Heart left ventricle (tissue), 16 donors: Measurements from ENCODE around the gene TMEM132D. TPM values are rescaled to one million over a fixed set of nuclear protein-coding genes. Genes with fewer than 3 reads are reported as not detected.

Source experiments
- ATAC-seq, 4 donors: fragments of 200-7000 bp; cut with Tn5 transposase; one replicate each; pipeline ENCODE4 v1.9.1; 2020 to 2022; ENCODE audit warnings: moderate library complexity in 4 of 4, mild to moderate bottlenecking in 3 of 4, moderate number of reproducible peaks in 1 of 4
- DNase-seq, 5 donors: peaks; one replicate each; pipeline ENCODE4 v3.0.0-alpha.2; 2020
- H3K27ac ChIP-seq, 12 donors: fragments of 200-600 bp; sonication (generic) in 4 of 12; one replicate each; pipeline versions ENCODE4 v1.5.0 to v1.8.0; 2016 to 2022; ENCODE audit warnings: mild to moderate bottlenecking in 2 of 12
- H3K27me3 ChIP-seq, 9 donors: fragments of 200-600 bp; sonication (generic) in 2 of 9; one replicate each; pipeline versions ENCODE4 v1.5.1 to v1.8.0; 2016 to 2022; ENCODE audit warnings: mild to moderate bottlenecking in 3 of 9
- H3K36me3 ChIP-seq, 9 donors: fragments of 200-600 bp; sonication (generic) in 2 of 9; one replicate each; pipeline versions ENCODE4 v1.5.0 to v1.8.0; 2018 to 2022; ENCODE audit warnings: mild to moderate bottlenecking in 2 of 9
- H3K4me1 ChIP-seq, 12 donors: fragments of 200-600 bp; sonication (generic) in 4 of 12; one replicate each; pipeline versions ENCODE4 v1.5.0 to v1.8.0; 2016 to 2022; ENCODE audit warnings: mild to moderate bottlenecking in 3 of 12
- H3K4me3 ChIP-seq, 12 donors: fragments of 200-600 bp; sonication (generic) in 4 of 12; one replicate each; pipeline versions ENCODE4 v1.5.0 to v1.8.0; 2017 to 2022; ENCODE audit warnings: mild to moderate bottlenecking in 9 of 12, moderate library complexity in 4 of 12
- H3K9me3 ChIP-seq, 12 donors: fragments of 200-600 bp; sonication (generic) in 4 of 12; one replicate each; pipeline versions ENCODE4 v1.5.0 to v1.8.0; 2016 to 2022; ENCODE audit warnings: mild to moderate bottlenecking in 1 of 12
- CTCF ChIP-seq, 12 donors: fragments of 200-600 bp; sonication (generic) in 4 of 12; IDR thresholded peaks; one replicate each; pipeline versions ENCODE4 v1.5.0 to v1.8.0; 2018 to 2022; ENCODE audit warnings: antibody characterized with exemption in 12 of 12, mild to moderate bottlenecking in 5 of 12
- POLR2A ChIP-seq, 2 donors: fragments of 450-650 bp; IDR thresholded peaks; one replicate each; pipeline ENCODE4 v1.6.1; 2017; ENCODE audit warnings: antibody characterized with exemption in 2 of 2, mild to moderate bottlenecking in 2 of 2, moderate library complexity in 2 of 2
- WGBS, 4 donors: extraction: QIAGEN DNeasy Blood & Tissue Kit in 2 of 4; methylation state at CpG; one replicate each; pipeline versions ENCODE4 v1.1.5 to v1.1.7; 2013 to 2018; 5-methylcytosine and 5-hydroxymethylcytosine counted together
- intact Hi-C, 10 donors: fragments of 100-400 bp; cut with DNase I; formaldehyde crosslinking; loops; one replicate each; pipeline versions ENCODE4 v1.11.1 to v1.14.2; 2022
- polyA plus RNA-seq, 2 donors: library from polyadenylated mRNA; stranded (reverse); fragments of 200-250 nt; gene quantifications; one replicate each; pipeline ENCODE4 v1.2.3, GENCODE V29; 2013
- total RNA-seq, 9 donors: library from RNA; depleted of rRNA in 2 of 9; stranded (reverse); fragments of >200 nt in 2 of 9; fragmentation: NEBNext Ultra II Directional in 3 of 9; extraction: Animal tissue kit (Norgen Biotek cat#: 25700) in 3 of 9; gene quantifications; one replicate each; pipeline versions ENCODE4 v1.1.0 to v1.2.4, GENCODE V29; 2016 to 2023
- donor health status: ischemic (EF 13 %, LVEDD 7.1; RV severe dilation, severe dysfunction).
- donor health status: healthy with polysubstance abuse.
- donor health status: DM: no; HTN: yes; CAD: no.
- donor health status: DM: no; HTN: no; CAD: no.
- donor health status: ischemic (EF 25% LVEDD 6.9; RV normal size, moderate dysfunction).
- donor health status: ischemic (EF 25% LVEDD 5.7; RV mildly dilated, moderate dysfunction).
- donor health status: healthy.
- donor health status: DM: yes; HTN: yes; CAD: no.
- donor health status: ischemic (EF 35%, LVEDD 5.7; RV mildly dilated, moderate dysfunction).
- donor health status: nonischemic (EF 11% LVEDD 7.7; RV severe dilation, severe dysfunction).
- donor health status: DM: yes; HTN: yes; CAD: no.
- donor health status: PGD.
- donor health status: ischemic (EF 29% LVEDD 5.4; RV normal size, mild dysfunction).
- donor health status: nonischemic (EF 23%, LVEDD 6.1; RV moderate dilation, normal function).

The TMEM132D gene
- total and polyA plus RNA-seq, 11 donors: not detected

- ATAC-seq: no peak
- peaks cover 0 to 2% (median 0%) of the 10 kb centered on the region in 9 donors for H3K27me3 ChIP-seq
- TF ChIP-seq POLR2A (IDR thresholded peaks at IDR 0.05): no peak
- TF ChIP-seq CTCF (IDR thresholded peaks at IDR 0.05): no peak
- no peak overlapping the region for H3K27ac ChIP-seq
- DNase-seq: no peak
- H3K9me3 ChIP-seq: no peaks in the 10 kb centered on the region
- H3K4me1 ChIP-seq: no peaks in the 10 kb centered on the region
- H3K36me3 ChIP-seq: no peaks in the 10 kb centered on the region
- intact Hi-C loops: no loop called here
- WGBS, 4 donors: 22 to 44% (median 28%) methylated on average over 4 of the region's 4 CpGs
- no peak overlapping the region for H3K4me3 ChIP-seq
These were observed 828.2 kb downstream of the TMEM132D start for GRCh38 chr12:129075460-129076208.

GRCh38 chr12:129074379-129074778 is 829.4 kb downstream of the TMEM132D start:
- Histone ChIP-seq H3K27ac (no peak overlapping the region), H3K9me3 (no peaks in the 10 kb centered on the region), H3K27me3 (peaks cover 0 to 2% (median 0%) of the 10 kb centered on the region in 9 donors), H3K36me3 (no peaks in the 10 kb centered on the region), H3K4me3 (no peak overlapping the region), H3K4me1 (no peaks in the 10 kb centered on the region)
- 66 to 81% (median 72%) methylated on average over 6 of the region's 6 CpGs for WGBS, 4 donors
- DNase-seq (no peak), ATAC-seq (no peak)
- intact Hi-C loops: no loop called here
- no peak for TF ChIP-seq POLR2A (IDR thresholded peaks at IDR 0.05)

- DNase-seq (no peak), ATAC-seq (no peak)
- no peaks in the 10 kb centered on the region for H3K36me3 ChIP-seq
- 86 to 90% (median 88%) methylated on average over 21 of the region's 21 CpGs for WGBS, 4 donors
- H3K4me3 ChIP-seq: no peak overlapping the region
- no peak overlapping the region for H3K27ac ChIP-seq
- peaks cover 0 to 2% (median 0%) of the 10 kb centered on the region in 9 donors for H3K27me3 ChIP-seq
- no peak for TF ChIP-seq POLR2A (IDR thresholded peaks at IDR 0.05)
- H3K9me3 ChIP-seq: no peaks in the 10 kb centered on the region
- H3K4me1 ChIP-seq: no peaks in the 10 kb centered on the region
- intact Hi-C loops: no loop called here
These were observed 830.5 kb downstream of the TMEM132D start for GRCh38 chr12:129073157-129073915.

- no peak overlapping the region for H3K27ac ChIP-seq
- no peaks in the 10 kb centered on the region for H3K36me3 ChIP-seq
- H3K9me3 ChIP-seq: no peaks in the 10 kb centered on the region
- TF ChIP-seq POLR2A (IDR thresholded peaks at IDR 0.05): no peak
- TF ChIP-seq CTCF (IDR thresholded peaks at IDR 0.05): no peak
- no peaks in the 10 kb centered on the region for H3K4me1 ChIP-seq
- intact Hi-C loops: no loop called here
- ATAC-seq (no peak), DNase-seq (no peak)
- peaks cover 0 to 2% (median 0%) of the 10 kb centered on the region in 9 donors for H3K27me3 ChIP-seq
- no peak overlapping the region for H3K4me3 ChIP-seq
- WGBS, 4 donors: 37 to 51% (median 39%) methylated on average over 4 of the region's 4 CpGs
These were observed 832.5 kb downstream of the TMEM132D start for GRCh38 chr12:129071362-129071761.

GRCh38 chr12:129069886-129070285 is 833.9 kb downstream of the TMEM132D start:
- peaks cover 0 to 5% (median 0%) of the 10 kb centered on the region in 9 donors for H3K27me3 ChIP-seq
- WGBS, 4 donors: 21 to 67% (median 39%) methylated on average over 15 of the region's 15 CpGs
- TF ChIP-seq CTCF (IDR thresholded peaks at IDR 0.05) (no peak), POLR2A (IDR thresholded peaks at IDR 0.05) (no peak)
- intact Hi-C loops: no loop called here
- no peaks in the 10 kb centered on the region for H3K4me1 ChIP-seq
- no peaks in the 10 kb centered on the region for H3K9me3 ChIP-seq
- ATAC-seq (no peak), DNase-seq (no peak)
- H3K4me3 ChIP-seq: no peak overlapping the region
- H3K27ac ChIP-seq: no peak overlapping the region
- H3K36me3 ChIP-seq: no peaks in the 10 kb centered on the region
